ENCODE data around the gene ABHD17A. TPM values are rescaled to one million over a fixed set of nuclear protein-coding genes. Genes with fewer than 3 reads are reported as not detected.
A peak's percentile ranks its signal among the peaks of the same experiment; 100 is the strongest.

Gene ABHD17A
- total and polyA plus RNA-seq, 9 of the 15 experiments (the other 6 are each of a cell fraction or from before 2014, with no cell fraction given) = 0.04 to 135 (median 21.8) TPM; not detected in 1

- TF ChIP-seq PREB (CRISPR knock-in tag; IDR thresholded peaks at IDR 0.05) (no peak), MAX (CRISPR knock-in tag; IDR thresholded peaks at IDR 0.05) (0 out of 2 replicates have a peak, but pooled peaks have one; percentile 17), POLR2AphosphoS2 (IDR thresholded peaks at IDR 0.05; ENCODE audit: low read length) (no peak), HMGN3 (IDR thresholded peaks at IDR 0.05; ENCODE audit: borderline replicate concordance, extremely low read depth, insufficient read length, low read depth, low read length) (peak; percentile 24), ZKSCAN1 (IDR thresholded peaks at IDR 0.05; ENCODE audit: low read depth, low read length) (no peak), ZNF398 (CRISPR knock-in tag; IDR thresholded peaks at IDR 0.05) (no peak), SUPT5H (IDR thresholded peaks at IDR 0.05) (peak; percentile 47; the same call in 1 of the 2 replicates), BCLAF1 (IDR thresholded peaks at IDR 0.05; ENCODE audit: borderline replicate concordance in 1 of 2, control insufficient read depth in 1 of 2, low read depth in 2 of 2, low read length in 1 of 2) (no peak), POLR2H (tag; IDR thresholded peaks at IDR 0.05; ENCODE audit: low read depth) (no peak), RBFOX2 (IDR thresholded peaks at IDR 0.05; ENCODE audit: low read depth, low read length) (peak; percentile 65), TFAP4 (CRISPR knock-in tag; IDR thresholded peaks at IDR 0.05; ENCODE audit: borderline replicate concordance) (0 out of 2 replicates have a peak, but pooled peaks have one; percentile 23), SMAD3 (CRISPR knock-in tag; conservative IDR thresholded peaks at IDR 0.05) (no peak), TAF7 (tag; IDR thresholded peaks at IDR 0.05) (no peak), ZNF12 (CRISPR knock-in tag; IDR thresholded peaks at IDR 0.05) (no peak), SNAPC5 (CRISPR knock-in tag; IDR thresholded peaks at IDR 0.05) (no peak), FOXP1 (CRISPR knock-in tag; IDR thresholded peaks at IDR 0.05) (no peak), BCOR (IDR thresholded peaks at IDR 0.05) (peak; percentile 77; the same call in 1 of the 2 replicates), KLF10 (CRISPR knock-in tag; IDR thresholded peaks at IDR 0.05) (no peak), ZNF197 (CRISPR knock-in tag; IDR thresholded peaks at IDR 0.05; ENCODE audit: low read depth) (no peak)
These were observed 22.6 kb downstream of the ABHD17A start (continued) for GRCh38 chr19:1862424-1863327.

Data from K562 (cell line).